Measurements from ENCODE around the gene ZNF385B. TPM values are rescaled to one million over a fixed set of nuclear protein-coding genes. Genes with fewer than 3 reads are reported as not detected.

Gene ZNF385B
- total RNA-seq, 1 experiment from 2014 or later = 9.3 TPM

GRCh38 chr2:179825494-179825893 is 35.9 kb downstream of the ZNF385B start:
- no peaks in the 10 kb centered on the region for H4K20me1 ChIP-seq (ENCODE audit: insufficient read depth)
- no peak for ATAC-seq
- POLR2A ChIA-PET = no interaction called here
- CTCF ChIA-PET = no interaction called here
- H2AFZ ChIP-seq (ENCODE audit: low read depth, low read length, poor library complexity, severe bottlenecking) = no peak overlapping the region
- H3K79me2 ChIP-seq (ENCODE audit: insufficient read depth, low read length) = no peaks in the 10 kb centered on the region
- H3K4me1 ChIP-seq (ENCODE audit: control insufficient read depth in 1 of 2, insufficient read depth in 2 of 2, low read length in 2 of 2) = no peaks in the 10 kb centered on the region
- intact Hi-C loops (cut with micrococcal nuclease) = no loop called here
- no peak overlapping the region for H3K27ac ChIP-seq (ENCODE audit: low read depth, low read length)
- BruUV-seq (replicated peaks) = no TSS peak
- TF ChIP-seq EGR1 (IDR thresholded peaks at IDR 0.05; ENCODE audit: low read depth) = no peak
- TF ChIP-seq YY1 (IDR thresholded peaks at IDR 0.05; ENCODE audit: extremely low read depth, insufficient replicate concordance, low read depth, low read length) = no peak
- TF ChIP-seq CEBPB (IDR thresholded peaks at IDR 0.05; ENCODE audit: low read depth) = no peak
- TF ChIP-seq SIN3A (IDR thresholded peaks at IDR 0.05; ENCODE audit: low read depth) = no peak
- no peak for TF ChIP-seq MAX (IDR thresholded peaks at IDR 0.05)
- no peak for TF ChIP-seq ZNF274 (IDR thresholded peaks at IDR 0.05; ENCODE audit: low read depth, low read length)
- TF ChIP-seq POLR2AphosphoS5 (IDR thresholded peaks at IDR 0.05; ENCODE audit: low read depth, low read length) = no peak
- no peak for TF ChIP-seq CBX3 (IDR thresholded peaks at IDR 0.05; ENCODE audit: low read depth)
- TF ChIP-seq EZH2 (IDR thresholded peaks at IDR 0.05) = no peak
- TF ChIP-seq SP1 (IDR thresholded peaks at IDR 0.05; ENCODE audit: low read depth) = no peak
- no peak for TF ChIP-seq ZFX (IDR thresholded peaks at IDR 0.05)
- no peak for TF ChIP-seq JUND (IDR thresholded peaks at IDR 0.05)
- TF ChIP-seq TCF7L2 (IDR thresholded peaks at IDR 0.05; ENCODE audit: borderline replicate concordance, extremely low read depth, insufficient read depth, insufficient read length) = no peak
- no peak for TF ChIP-seq EZH2phosphoT487 (IDR thresholded peaks at IDR 0.05; ENCODE audit: borderline replicate concordance)
- TF ChIP-seq FOSL1 (IDR thresholded peaks at IDR 0.05; ENCODE audit: low read depth) = no peak
- TF ChIP-seq REST (IDR thresholded peaks at IDR 0.05; ENCODE audit: low read depth) = no peak
- no peak for TF ChIP-seq CTCF (IDR thresholded peaks at IDR 0.05 in 2 of 3, conservative IDR thresholded peaks at IDR 0.05 in 1 of 3; ENCODE audit: borderline replicate concordance in 1 of 3, insufficient read depth in 1 of 3, low read depth in 2 of 3, low read length in 2 of 3)
- no peak overlapping the region for H3K9ac ChIP-seq (ENCODE audit: low read length)
- RAD21 ChIA-PET (ENCODE audit: low non-redundant PET in 1 of 2, low total read pairs in 2 of 2, uncharacterized antibody in 2 of 2, unreplicated experiment in 2 of 2) = no interaction called here
- H3K27me3 ChIP-seq (ENCODE audit: insufficient read depth, low read length) = no peaks in the 10 kb centered on the region
- H3K9me2 ChIP-seq (ENCODE audit: insufficient read depth) = no peaks in the 10 kb centered on the region
- no peak overlapping the region for H3K4me2 ChIP-seq (ENCODE audit: low read length)
- H3K36me3 ChIP-seq (ENCODE audit: control insufficient read depth in 1 of 2, insufficient read depth in 2 of 2, low read length in 2 of 2) = no peaks in the 10 kb centered on the region
- H3K4me3 ChIP-seq (replicated peaks in 1 of 2; ENCODE audit: low read depth in 1 of 2, low read length in 2 of 2) = no peak overlapping the region
- no peaks in the 10 kb centered on the region for H3K9me3 ChIP-seq (ENCODE audit: control insufficient read depth in 1 of 2, insufficient read depth in 1 of 2, low read depth in 1 of 2, low read length in 2 of 2)
- DNase-seq (ENCODE audit: low read depth, low spot score) = no peak

All from HCT116 (cell line).